ENCODE results near the gene KLK3.
"Not testable (repeated sequence)": the region's sequence is repeated elsewhere in the genome, so short reads cannot be mapped to it uniquely, and the experiment has no call there.

KLK3 gene

GRCh38 chr19:50870417-50871089, 15.8 kb downstream of the KLK3 start:
- no peak for DNase-seq

DNA sequence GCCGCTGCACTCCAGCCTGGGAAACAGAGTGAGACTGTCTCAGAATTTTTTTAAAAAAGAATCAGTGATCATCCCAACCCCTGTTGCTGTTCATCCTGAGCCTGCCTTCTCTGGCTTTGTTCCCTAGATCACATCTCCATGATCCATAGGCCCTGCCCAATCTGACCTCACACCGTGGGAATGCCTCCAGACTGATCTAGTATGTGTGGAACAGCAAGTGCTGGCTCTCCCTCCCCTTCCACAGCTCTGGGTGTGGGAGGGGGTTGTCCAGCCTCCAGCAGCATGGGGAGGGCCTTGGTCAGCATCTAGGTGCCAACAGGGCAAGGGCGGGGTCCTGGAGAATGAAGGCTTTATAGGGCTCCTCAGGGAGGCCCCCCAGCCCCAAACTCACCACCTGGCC, 18.3 kb downstream of the KLK3 start, which contains the start of gene KLK2:
KLK2 (plus strand) TSS at position 384 of the 400 bp plus-strand sequence. CDS start 35 bp downstream, outside the sequence.
- DNase-seq = no peak

DNA sequence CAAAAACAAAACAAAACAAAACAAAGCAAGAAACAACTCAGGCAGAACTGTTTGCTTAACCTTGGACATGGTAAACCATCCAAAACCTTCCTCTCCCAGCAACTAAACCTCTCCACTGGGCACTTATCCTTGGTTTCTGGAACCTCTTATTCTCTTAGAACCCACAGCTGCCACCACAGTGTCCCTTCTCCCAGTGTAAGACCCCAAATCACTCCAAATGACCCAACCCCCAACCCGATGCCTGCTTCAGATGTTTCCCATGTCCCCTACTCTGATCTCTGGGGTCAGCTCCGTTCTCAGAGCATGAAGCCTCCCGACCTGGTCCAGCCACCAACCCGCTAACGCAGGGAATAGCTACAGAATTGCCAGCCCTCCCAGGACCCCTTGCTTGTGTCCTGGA, 19.5 kb downstream of the KLK3 start:
- no peak for DNase-seq

DNA sequence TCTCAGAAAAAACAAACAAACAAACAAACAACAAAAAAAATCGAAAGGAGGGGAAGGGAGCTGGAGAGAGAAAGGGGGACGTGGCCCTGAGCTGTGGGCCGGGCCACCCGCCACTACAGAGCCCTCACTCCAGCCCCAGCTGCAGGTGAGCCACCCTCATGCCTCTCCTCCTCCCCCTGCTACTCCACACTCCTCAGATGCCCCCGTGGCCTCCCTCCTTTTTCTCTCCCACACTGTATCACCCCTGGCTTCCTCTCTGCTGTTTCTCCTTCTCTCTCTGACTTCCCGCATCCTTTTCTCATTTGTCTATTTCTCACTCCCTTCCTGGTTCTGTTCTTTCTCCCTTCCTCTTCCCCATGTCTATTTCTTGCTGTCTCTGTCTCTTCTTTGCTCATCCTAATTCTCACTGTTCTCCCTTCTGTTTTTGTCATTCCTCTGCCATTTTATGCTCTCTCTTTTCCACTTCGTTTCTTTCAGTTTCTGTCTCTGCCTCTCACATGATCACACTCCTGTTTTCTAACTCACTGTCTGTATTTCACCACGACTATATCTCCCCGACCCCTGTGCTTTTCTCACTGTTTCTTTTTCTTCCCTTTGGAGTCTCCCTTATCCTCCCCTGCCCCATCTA, 21.2 kb downstream of the KLK3 start:
- no peak for DNase-seq

GRCh38 chr19:50876456-50876855, 21.7 kb downstream of the KLK3 start:
- DNase-seq = no peak

GRCh38 chr19:50877338-50877737, 22.6 kb downstream of the KLK3 start:
- no peak for DNase-seq

DNA sequence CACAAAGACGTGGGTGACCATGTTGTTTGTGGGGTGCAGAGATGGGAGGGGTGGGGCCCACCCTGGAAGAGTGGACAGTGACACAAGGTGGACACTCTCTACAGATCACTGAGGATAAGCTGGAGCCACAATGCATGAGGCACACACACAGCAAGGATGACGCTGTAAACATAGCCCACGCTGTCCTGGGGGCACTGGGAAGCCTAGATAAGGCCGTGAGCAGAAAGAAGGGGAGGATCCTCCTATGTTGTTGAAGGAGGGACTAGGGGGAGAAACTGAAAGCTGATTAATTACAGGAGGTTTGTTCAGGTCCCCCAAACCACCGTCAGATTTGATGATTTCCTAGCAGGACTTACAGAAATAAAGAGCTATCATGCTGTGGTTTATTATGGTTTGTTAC, 24.1 kb downstream of the KLK3 start:
- no peak for DNase-seq

GRCh38 chr19:50880241-50880640, 25.5 kb downstream of the KLK3 start:
- DNase-seq = no peak

GRCh38 chr19:50882188-50882587, 27.5 kb downstream of the KLK3 start:
- no peak for DNase-seq

DNA sequence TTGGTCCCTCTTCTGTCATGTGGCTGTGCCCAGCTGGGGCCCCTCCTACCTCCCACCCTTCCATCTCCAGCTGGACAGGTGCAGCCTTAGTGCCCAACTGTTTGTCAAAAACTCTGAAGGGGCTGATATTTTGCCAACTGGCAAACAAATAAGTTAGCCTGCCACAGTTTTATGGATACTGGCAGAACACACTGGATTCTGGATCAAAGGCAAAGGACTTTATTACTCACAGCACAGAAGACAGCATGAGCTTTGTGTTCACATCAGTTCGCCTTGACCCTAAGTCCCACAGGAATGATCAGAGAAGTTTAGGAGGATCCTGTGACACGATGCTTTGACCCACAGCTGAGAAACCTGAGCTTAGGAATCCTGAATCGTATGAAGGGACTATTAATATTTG, 34.9 kb downstream of the KLK3 start:
- DNase-seq = no peak

- DNase-seq = no peak
Observed at GRCh38 chr19:50890422-50891252, 35.9 kb downstream of the KLK3 start.

DNA sequence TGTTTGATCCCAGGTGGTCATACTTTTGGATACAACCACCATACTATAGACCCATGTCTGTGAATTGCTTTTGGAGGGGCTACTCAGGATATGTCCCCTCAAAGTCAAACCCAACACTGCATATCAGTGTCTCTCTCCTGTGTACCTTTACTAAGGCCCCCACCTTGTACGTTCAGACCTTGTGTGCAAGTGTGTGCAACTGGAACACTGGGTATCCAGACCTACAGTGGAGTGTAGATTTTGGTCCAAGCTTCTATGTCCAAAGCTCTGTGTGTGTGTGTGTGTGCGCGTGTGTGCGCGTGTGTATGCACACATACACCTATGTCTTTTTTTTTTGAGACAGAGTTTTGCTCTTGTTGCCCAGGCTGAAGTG, 36.5 kb downstream of the KLK3 start:
- no peak for DNase-seq

DNA sequence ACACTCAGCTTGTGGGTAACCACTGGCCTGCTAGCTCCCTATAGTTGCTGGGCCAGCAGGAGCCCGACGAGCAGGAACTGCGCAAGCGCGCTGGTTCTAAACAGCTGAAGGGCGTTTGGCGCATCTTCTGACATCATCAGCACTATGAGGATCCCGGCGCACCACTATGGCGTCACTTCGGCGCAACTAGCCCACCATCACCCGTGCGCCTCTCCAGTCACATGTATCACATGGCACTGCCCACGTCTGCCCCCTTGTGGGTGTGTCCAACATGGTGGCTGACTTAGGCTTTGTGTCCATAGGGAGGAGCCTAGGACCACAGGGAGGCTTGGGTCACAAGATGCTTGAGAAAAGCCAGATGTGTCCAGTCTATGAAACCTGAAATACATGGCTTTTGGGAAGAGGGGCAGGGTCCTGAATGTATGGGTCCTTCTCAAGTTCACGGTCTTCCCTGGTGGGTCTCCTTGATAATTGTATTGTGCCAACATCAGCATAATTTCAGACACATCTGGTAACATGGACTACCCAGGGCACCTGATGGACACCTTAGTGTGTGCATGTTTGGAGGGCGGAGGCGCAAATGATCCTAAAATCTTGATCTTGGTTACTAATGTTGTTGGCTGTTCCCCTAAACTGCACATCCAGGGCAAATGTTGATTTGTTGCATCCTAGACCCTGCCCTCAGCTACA, 38.5 kb downstream of the KLK3 start:
- no peak for DNase-seq

DNA sequence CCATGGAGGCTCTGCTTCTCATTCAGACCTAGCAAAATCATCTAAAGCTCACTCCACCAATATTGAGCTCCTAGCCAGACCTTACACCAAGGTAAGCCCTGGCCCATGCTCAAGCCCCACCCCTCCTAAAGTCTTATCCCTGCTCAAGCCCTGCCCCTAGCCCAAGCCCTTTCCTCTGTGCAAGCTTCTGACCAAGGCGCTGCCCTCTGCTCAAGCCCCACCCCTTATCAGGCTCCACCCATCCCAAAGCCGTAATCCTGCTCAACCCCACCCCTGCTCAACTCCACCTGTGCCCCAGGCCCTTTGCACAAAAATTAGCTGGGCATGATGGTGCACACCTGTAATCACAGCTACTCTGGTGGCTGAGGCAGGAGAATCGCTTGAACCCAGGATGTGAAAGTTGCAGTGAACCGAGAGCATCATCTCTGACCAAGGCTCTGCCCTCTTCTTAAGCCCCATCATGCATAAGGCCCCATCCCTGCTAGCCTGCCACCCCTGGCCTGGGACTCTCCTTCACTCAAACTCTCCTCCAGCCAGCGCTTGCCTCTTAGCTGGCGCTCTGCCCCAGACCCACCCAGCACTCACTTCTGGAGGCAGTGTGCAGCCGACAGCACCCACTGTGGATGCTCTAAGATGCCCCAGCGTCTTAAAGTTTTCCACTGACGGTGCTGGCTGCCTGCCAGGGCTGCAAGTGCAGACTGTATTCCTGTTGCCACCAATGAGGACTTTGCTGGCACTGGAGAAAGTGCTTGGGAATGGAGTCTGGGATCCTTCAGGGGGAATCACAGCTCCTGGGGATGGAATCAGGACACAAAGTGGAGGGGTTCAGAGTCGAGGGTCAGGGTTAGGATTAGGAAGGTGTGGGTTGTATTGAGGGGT, 40.0 kb downstream of the KLK3 start:
- no peak for DNase-seq

DNA sequence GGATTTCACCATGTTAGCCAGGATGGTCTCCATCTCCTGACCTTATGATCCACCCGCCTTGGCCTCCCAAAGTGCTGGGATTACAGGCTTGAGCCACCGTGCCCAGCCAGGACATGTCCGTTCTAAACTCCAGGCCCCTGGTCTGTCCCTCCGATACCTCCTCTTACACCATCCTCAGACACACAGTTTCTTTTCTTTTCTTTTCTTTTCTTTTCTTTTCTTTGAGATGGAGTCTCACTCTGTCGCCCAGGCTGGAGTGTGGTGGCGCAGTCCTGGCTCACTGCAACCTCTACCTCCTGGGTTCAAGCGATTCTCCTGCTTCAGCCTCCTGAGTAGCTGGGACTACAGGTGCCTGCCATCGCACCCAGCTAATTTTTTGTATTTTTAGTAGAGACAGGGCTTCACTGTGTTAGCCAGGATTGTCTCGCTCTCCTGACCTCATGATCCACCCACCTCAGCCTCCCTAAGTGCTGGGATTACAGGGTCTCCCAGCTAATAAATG, 41.4 kb downstream of the KLK3 start:
- DNase-seq = not testable (repeated sequence)

- no peak for DNase-seq
Observed at GRCh38 chr19:50896591-50897190, 42.0 kb downstream of the KLK3 start.

DNA sequence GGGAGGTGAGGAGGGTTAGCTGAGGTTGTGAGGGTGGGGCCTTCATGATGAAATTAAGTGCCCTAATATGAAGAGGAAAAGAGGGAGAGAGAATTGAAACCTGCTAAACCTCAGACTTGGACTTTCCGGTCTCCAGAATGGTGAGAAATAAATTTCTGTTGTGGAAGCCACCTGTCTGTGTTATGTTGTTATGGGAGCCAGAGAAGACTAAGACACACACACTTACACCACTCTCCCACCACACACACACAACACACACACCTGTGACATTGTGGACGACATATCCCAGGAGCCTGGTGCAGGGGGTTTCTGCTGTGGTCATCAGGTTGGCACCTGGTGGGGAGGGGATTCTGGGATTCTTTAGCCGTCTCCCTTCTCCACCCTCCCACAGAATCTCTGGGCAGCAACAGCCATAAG, 42.5 kb downstream of the KLK3 start:
- DNase-seq = no peak

DNA sequence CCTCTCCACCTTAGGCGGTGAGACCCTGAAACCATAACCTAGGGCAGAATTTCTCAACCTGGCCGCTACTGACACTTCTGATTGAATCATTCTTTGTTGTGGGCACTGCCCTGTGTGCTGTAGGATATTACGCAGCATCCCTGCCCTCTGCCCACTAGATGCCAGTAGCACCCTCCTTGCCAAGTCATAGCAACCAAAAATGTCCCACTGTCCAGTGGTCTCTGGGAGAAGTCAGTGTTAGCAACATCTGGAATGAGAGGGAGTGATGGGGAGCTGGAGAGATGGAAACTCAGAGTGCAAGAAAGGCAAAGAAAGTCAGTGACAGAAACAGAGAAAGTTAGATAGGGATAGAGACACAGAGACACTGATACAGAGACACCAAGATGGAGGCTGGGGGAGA, 42.9 kb downstream of the KLK3 start:
- no peak for DNase-seq

DNA sequence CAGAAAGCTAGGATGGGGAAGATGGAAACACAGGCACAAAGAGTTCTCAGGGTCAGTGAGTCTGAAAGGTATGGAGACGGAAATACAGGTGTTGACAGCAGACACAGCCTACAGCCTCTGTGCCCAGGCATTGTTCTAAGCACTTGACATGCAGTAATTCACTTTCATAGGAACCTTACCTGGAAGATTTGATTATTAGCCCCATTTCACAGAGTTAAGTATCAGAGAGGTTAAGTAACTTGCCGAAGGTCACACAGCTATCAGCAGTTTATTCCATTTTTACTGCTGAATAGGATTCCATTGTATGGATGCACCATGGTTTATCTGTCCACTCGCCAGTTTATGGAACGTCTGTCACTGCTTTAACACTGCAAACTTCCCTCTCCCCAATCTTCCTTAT, 43.3 kb downstream of the KLK3 start:
- no peak for DNase-seq

- DNase-seq = no peak
Observed at GRCh38 chr19:50899569-50899968, 44.9 kb downstream of the KLK3 start.

GRCh38 chr19:50902640-50903039, 47.9 kb downstream of the KLK3 start:
- no peak for DNase-seq

DNA sequence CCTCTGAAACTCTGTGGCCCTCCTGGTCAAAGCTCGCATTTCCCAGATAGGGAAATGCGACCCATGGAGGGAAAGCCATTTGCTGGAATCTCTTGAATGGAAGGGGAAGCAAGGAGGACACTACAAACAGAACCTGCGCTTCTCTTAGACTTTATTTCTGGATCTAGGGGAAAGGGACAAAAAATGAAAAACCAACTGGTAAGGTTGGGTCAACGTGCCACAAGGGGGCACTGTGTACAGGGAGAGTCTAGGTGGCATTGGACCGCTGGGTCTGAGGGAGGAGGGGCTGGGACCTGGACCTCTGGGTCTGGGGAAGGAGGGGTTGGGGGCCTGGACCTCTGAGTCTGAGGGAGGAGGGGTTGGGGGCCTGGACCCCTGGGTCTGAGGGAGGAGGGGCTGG, 51.5 kb downstream of the KLK3 start:
- DNase-seq = no peak
